Measurements from ENCODE around the gene SUPT20H.

The SUPT20H gene

GRCh38 chr13:37058910-37059847 is at the start of gene SUPT20H:
Gene SUPT20H (minus strand): TSS chr13:37059688. CDS start chr13:37051490, 8,198 bp downstream.
- peak; percentile 87 for DNase-seq (ENCODE audit: low spot score)

- peak; percentile 14 for DNase-seq (ENCODE audit: low spot score)
Measured at GRCh38 chr13:37109051-37109678, 49.7 kb upstream of the SUPT20H start.

- DNase-seq (ENCODE audit: low spot score) = no peak
Measured at GRCh38 chr13:37107868-37108267, 48.4 kb upstream of the SUPT20H start.

- DNase-seq (ENCODE audit: low spot score) = no peak
Measured at GRCh38 chr13:37107456-37107855, 48.0 kb upstream of the SUPT20H start.

GRCh38 chr13:37106642-37107041 is 47.2 kb upstream of the SUPT20H start:
- no peak for DNase-seq (ENCODE audit: low spot score)

GRCh38 chr13:37105251-37105714 is 45.8 kb upstream of the SUPT20H start, which contains the start of gene CSNK1A1L:
Gene CSNK1A1L (minus strand): TSS chr13:37105664. CDS start chr13:37105256, 408 bp downstream.
- no peak for DNase-seq (ENCODE audit: low spot score)

- no peak for DNase-seq (ENCODE audit: low spot score)
Measured at GRCh38 chr13:37102896-37103295, 43.4 kb upstream of the SUPT20H start.

GRCh38 chr13:37101201-37101600 is 41.7 kb upstream of the SUPT20H start:
- no peak for DNase-seq (ENCODE audit: low spot score)

- no peak for DNase-seq (ENCODE audit: low spot score)
Measured at GRCh38 chr13:37100731-37101130, 41.2 kb upstream of the SUPT20H start.

GRCh38 chr13:37097076-37097475 is 37.6 kb upstream of the SUPT20H start:
- DNase-seq (ENCODE audit: low spot score) = no peak

GRCh38 chr13:37094840-37095239 is 35.4 kb upstream of the SUPT20H start:
- DNase-seq (ENCODE audit: low spot score) = no peak

GRCh38 chr13:37094099-37094498 is 34.6 kb upstream of the SUPT20H start:
- no peak for DNase-seq (ENCODE audit: low spot score)

- DNase-seq (ENCODE audit: low spot score) = no peak
Measured at GRCh38 chr13:37091835-37092234, 32.3 kb upstream of the SUPT20H start.

- no peak for DNase-seq (ENCODE audit: low spot score)
Measured at GRCh38 chr13:37090912-37091311, 31.4 kb upstream of the SUPT20H start.

- no peak for DNase-seq (ENCODE audit: low spot score)
Measured at GRCh38 chr13:37089495-37089894, 30.0 kb upstream of the SUPT20H start.

GRCh38 chr13:37087486-37087885 is 28.0 kb upstream of the SUPT20H start:
- no peak for DNase-seq (ENCODE audit: low spot score)

- DNase-seq (ENCODE audit: low spot score) = no peak
Measured at GRCh38 chr13:37085606-37086005, 26.1 kb upstream of the SUPT20H start.

GRCh38 chr13:37076818-37077217 is 17.3 kb upstream of the SUPT20H start:
- no peak for DNase-seq (ENCODE audit: low spot score)

- DNase-seq (ENCODE audit: low spot score) = no peak
Measured at GRCh38 chr13:37075164-37075563, 15.7 kb upstream of the SUPT20H start.

GRCh38 chr13:37074703-37075102 is 15.2 kb upstream of the SUPT20H start:
- peak; percentile 14 for DNase-seq (ENCODE audit: low spot score)

- no peak for DNase-seq (ENCODE audit: low spot score)
Measured at GRCh38 chr13:37072024-37072423, 12.5 kb upstream of the SUPT20H start.

GRCh38 chr13:37070956-37071355 is 11.5 kb upstream of the SUPT20H start:
- DNase-seq (ENCODE audit: low spot score) = no peak

GRCh38 chr13:37070145-37070695 is 10.7 kb upstream of the SUPT20H start:
- DNase-seq (ENCODE audit: low spot score) = no peak

Measured in kidney capillary endothelial cell (primary cell).